Osteocyte (in vitro differentiated cells): ENCODE results near the gene TXNDC8. TPM values are rescaled to one million over a fixed set of nuclear protein-coding genes. Genes with fewer than 3 reads are reported as not detected.
A peak's percentile ranks its signal among the peaks of the same experiment; 100 is the strongest.

Source experiments
- DNase-seq: peaks from one replicate; pipeline ENCODE4 v3.0.0; 2021; ENCODE audit warnings: mixed read lengths; ENCODE audit not compliant: unreplicated experiment; ENCODE audit errors: extremely low spot score
- H3K27ac Mint-ChIP-seq: one replicate; pipeline ENCODE4 v1.8.0; 2021; ENCODE audit warnings: mild to moderate bottlenecking, mixed read lengths; ENCODE audit not compliant: unreplicated experiment
- H3K27me3 Mint-ChIP-seq: one replicate; pipeline ENCODE4 v1.8.0; 2021; ENCODE audit warnings: mixed read lengths; ENCODE audit not compliant: unreplicated experiment
- H3K36me3 Mint-ChIP-seq: one replicate; pipeline ENCODE4 v1.8.0; 2021; ENCODE audit warnings: mixed read lengths; ENCODE audit not compliant: unreplicated experiment
- H3K4me1 Mint-ChIP-seq: one replicate; pipeline ENCODE4 v1.8.0; 2021; ENCODE audit warnings: mixed read lengths; ENCODE audit not compliant: unreplicated experiment
- H3K4me3 Mint-ChIP-seq: one replicate; pipeline ENCODE4 v1.8.0; 2021; ENCODE audit warnings: mild to moderate bottlenecking, moderate library complexity, mixed read lengths; ENCODE audit not compliant: unreplicated experiment
- H3K9me3 Mint-ChIP-seq: one replicate; pipeline ENCODE4 v1.8.0; 2021; ENCODE audit warnings: mixed read lengths; ENCODE audit not compliant: unreplicated experiment
- total RNA-seq: library from RNA; stranded (reverse); gene quantifications from 2 replicates; pipeline ENCODE4 v1.2.1, GENCODE V29; 2021
- TF ChIP-seq, protein P1 (sequence below): fragments of 200-600 bp; sonication (generic); IDR thresholded peaks from 2 replicates; pipeline ENCODE4 v1.5.0; 2021; ENCODE audit warnings: antibody characterized with exemption, mild to moderate bottlenecking, moderate library complexity

The TXNDC8 gene
- total RNA-seq, 1 donor from 2014 or later, result not detected

DNA sequence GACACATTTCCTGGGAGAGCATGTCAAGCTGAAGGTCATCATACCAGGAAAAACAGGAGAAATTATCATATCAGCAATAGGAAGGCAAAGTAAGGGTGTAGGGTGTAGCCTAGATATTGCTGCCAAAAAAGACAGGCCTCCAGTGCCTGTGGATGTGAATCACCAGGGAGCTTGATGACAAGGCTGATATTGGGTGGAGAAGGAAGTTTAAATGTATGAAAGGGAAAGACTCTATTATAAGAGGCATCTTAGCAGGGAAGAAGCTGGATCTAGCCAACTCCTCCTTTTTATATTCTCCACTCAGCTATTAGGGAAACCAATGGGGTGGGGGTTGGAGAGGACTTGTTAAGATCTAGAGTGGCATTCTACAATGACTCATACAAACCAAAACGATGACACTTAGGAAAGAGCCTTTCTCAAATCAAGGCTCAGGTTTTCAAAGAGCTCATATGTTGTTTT lies 13.4 kb upstream of the TXNDC8 start:
- no peak overlapping the region for H3K4me3 Mint-ChIP-seq
- H3K27ac Mint-ChIP-seq, result peak overlapping the region; percentile 65
- H3K9me3 Mint-ChIP-seq, result no peaks in the 10 kb centered on the region
- no peaks in the 10 kb centered on the region for H3K36me3 Mint-ChIP-seq
- peaks cover 14% of the 10 kb centered on the region for H3K4me1 Mint-ChIP-seq
- TF ChIP-seq, protein P1, sequence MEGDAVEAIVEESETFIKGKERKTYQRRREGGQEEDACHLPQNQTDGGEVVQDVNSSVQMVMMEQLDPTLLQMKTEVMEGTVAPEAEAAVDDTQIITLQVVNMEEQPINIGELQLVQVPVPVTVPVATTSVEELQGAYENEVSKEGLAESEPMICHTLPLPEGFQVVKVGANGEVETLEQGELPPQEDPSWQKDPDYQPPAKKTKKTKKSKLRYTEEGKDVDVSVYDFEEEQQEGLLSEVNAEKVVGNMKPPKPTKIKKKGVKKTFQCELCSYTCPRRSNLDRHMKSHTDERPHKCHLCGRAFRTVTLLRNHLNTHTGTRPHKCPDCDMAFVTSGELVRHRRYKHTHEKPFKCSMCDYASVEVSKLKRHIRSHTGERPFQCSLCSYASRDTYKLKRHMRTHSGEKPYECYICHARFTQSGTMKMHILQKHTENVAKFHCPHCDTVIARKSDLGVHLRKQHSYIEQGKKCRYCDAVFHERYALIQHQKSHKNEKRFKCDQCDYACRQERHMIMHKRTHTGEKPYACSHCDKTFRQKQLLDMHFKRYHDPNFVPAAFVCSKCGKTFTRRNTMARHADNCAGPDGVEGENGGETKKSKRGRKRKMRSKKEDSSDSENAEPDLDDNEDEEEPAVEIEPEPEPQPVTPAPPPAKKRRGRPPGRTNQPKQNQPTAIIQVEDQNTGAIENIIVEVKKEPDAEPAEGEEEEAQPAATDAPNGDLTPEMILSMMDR, result no peak
- DNase-seq, result no peak
- no peaks in the 10 kb centered on the region for H3K27me3 Mint-ChIP-seq

DNA sequence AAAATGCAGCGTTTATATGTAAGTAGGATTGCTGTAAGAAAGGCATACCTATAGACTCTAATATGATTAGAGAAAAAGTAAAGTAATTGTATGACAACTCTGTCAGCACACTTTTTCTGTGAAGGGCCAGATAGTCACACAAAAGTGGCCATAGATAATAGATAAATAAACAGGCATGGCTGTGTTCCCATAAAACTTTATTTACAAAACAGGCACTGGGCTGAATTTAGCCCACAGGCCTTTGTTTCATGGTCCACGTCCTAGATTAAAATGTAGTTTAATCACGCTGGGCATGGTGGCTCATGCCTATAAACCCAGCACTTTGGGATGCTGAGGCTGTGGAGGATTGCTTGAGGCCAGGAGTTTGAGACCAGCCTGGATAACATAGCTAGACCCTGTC lies 8.7 kb upstream of the TXNDC8 start:
- Mint-ChIP-seq H3K27ac (no peak overlapping the region), H3K36me3 (no peaks in the 10 kb centered on the region), H3K9me3 (no peaks in the 10 kb centered on the region), H3K4me1 (peaks cover 12% of the 10 kb centered on the region), H3K27me3 (peaks cover 8% of the 10 kb centered on the region), H3K4me3 (no peak overlapping the region)
- DNase-seq, result no peak
- TF ChIP-seq, protein P1, result no peak

DNA sequence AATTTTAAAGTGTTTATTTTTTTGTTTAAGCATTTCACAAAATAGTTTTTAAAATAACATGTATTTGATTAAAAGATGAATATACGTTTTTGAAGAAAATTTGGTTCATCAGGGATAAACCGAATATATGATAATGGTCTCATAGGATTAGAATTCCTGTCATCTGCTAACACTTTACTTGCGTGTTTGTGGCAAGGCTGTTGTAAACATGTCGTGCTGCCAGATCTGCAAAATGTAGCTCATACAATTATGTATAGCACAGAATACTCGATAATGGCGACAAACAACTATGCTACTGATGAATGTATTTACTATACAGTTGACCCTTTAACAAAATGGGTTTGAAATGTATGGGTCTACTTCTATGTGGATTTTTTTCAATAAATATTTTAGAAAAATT lies 7.2 kb upstream of the TXNDC8 start:
- TF ChIP-seq, protein P1, result no peak
- Mint-ChIP-seq H3K27ac (no peak overlapping the region), H3K27me3 (peaks cover 8% of the 10 kb centered on the region), H3K9me3 (no peaks in the 10 kb centered on the region), H3K4me3 (no peak overlapping the region), H3K36me3 (no peaks in the 10 kb centered on the region), H3K4me1 (peaks cover 2% of the 10 kb centered on the region)
- no peak for DNase-seq

DNA sequence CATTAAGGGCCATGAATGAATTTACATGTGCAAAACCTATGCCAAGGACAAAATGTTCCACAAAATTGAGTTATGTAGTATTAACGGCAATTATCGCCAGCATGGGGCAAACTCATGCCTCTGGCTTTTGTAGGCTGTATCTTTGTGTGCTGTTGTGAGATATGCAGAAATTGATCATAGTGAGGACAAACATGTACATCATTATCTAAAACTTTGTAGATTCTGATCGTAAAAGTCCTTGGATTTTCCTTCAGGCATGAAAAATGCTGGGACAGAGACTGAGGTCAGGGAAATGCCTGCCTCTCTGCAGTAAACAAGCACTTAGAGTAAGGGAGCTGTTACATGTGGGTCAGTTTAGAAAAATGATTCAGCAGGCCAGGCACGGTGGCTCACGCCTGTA lies 5.9 kb upstream of the TXNDC8 start:
- peaks cover 8% of the 10 kb centered on the region for H3K27me3 Mint-ChIP-seq

DNA sequence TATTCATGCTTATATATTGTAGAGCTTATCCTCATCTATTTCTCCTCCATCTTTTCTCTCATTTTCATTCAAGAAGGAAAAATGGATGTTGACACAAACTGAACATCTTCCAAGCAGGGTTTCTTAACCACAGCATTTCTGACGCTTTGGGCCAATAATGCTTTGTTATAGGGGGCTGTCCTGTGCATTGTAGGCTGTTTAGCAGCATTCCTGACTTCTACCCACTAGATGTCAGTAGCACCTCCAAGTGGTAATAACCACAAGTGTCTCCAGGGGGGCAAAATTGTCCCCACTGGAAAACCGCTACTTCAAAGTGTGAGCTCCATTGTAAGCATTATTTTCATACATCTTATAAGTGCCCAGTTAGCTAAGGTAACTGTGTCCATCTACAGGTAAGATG lies 2.6 kb upstream of the TXNDC8 start:
- TF ChIP-seq, protein P1, result peak; percentile 46
- H3K27me3 Mint-ChIP-seq, result peaks cover 8% of the 10 kb centered on the region
- H3K36me3 Mint-ChIP-seq, result no peaks in the 10 kb centered on the region
- H3K4me1 Mint-ChIP-seq, result peaks cover 14% of the 10 kb centered on the region
- no peak overlapping the region for H3K4me3 Mint-ChIP-seq
- no peak for DNase-seq
- no peak overlapping the region for H3K27ac Mint-ChIP-seq
- H3K9me3 Mint-ChIP-seq, result no peaks in the 10 kb centered on the region

More for the DNA sequence above, 5.9 kb upstream of the TXNDC8 start:
- no peak for DNase-seq
- TF ChIP-seq, protein P1, result no peak
- Mint-ChIP-seq H3K9me3 (no peaks in the 10 kb centered on the region), H3K36me3 (no peaks in the 10 kb centered on the region), H3K4me3 (no peak overlapping the region), H3K4me1 (peaks cover 1% of the 10 kb centered on the region), H3K27ac (no peak overlapping the region)
